Adrenal gland (tissue), 5 donors: ENCODE data around the gene C1QTNF12.

Source experiments
- POLR2A ChIP-seq, 2 donors: fragments of 450-650 bp; IDR thresholded peaks; one replicate each; pipeline ENCODE4 v1.6.1; 2017; ENCODE audit warnings: antibody characterized with exemption in 2 of 2, mild to moderate bottlenecking in 2 of 2, moderate library complexity in 1 of 2
- TF ChIP-seq, protein P1 (sequence below), 6 experiments: fragments of 450-650 bp in 4 of 6; fragments of 200-600 bp in 2 of 6; sonication (generic) in 1 of 6; IDR thresholded peaks; 1 replicate in 5 of 6; 2 replicates in 1 of 6; pipeline versions ENCODE4 v1.5.1 to v1.8.0; 2016 to 2021; ENCODE audit warnings: antibody characterized with exemption in 6 of 6, mild to moderate bottlenecking in 2 of 6, moderate library complexity in 1 of 6
- donor health status: DM: no; HTN: no; CAD: no.

DNA sequence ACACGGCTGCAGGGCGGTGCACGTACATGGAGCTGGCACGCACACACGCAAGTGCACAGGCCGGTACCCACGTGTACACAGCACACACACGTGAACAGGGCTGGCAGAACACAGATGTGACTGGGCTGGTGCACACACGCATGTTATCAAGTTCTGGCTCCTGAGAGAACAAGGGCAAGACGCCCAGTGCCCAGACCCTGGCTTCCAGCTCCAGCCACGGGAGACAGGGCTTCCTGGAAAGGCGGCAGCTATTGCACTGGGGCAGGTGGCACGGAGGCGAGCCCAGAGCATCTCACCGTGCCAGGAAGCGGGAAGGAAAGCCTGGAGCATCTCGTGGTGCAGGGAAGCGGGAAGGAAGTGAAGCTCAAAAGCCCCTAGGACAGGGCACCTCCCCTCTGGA is 20.6 kb downstream of the C1QTNF12 start:
- TF ChIP-seq, protein P1, sequence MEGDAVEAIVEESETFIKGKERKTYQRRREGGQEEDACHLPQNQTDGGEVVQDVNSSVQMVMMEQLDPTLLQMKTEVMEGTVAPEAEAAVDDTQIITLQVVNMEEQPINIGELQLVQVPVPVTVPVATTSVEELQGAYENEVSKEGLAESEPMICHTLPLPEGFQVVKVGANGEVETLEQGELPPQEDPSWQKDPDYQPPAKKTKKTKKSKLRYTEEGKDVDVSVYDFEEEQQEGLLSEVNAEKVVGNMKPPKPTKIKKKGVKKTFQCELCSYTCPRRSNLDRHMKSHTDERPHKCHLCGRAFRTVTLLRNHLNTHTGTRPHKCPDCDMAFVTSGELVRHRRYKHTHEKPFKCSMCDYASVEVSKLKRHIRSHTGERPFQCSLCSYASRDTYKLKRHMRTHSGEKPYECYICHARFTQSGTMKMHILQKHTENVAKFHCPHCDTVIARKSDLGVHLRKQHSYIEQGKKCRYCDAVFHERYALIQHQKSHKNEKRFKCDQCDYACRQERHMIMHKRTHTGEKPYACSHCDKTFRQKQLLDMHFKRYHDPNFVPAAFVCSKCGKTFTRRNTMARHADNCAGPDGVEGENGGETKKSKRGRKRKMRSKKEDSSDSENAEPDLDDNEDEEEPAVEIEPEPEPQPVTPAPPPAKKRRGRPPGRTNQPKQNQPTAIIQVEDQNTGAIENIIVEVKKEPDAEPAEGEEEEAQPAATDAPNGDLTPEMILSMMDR (IDR thresholded peaks at IDR 0.05), result no peak
- no peak for TF ChIP-seq POLR2A (IDR thresholded peaks at IDR 0.05)
